Suprapubic skin (tissue), 3 donors: Measurements from ENCODE around the gene TRIM56.

Experiments
- POLR2A ChIP-seq, 2 donors: fragments of 450-650 bp; IDR thresholded peaks; one replicate each; pipeline ENCODE4 v1.6.1; 2017; ENCODE audit warnings: antibody characterized with exemption in 2 of 2, mild to moderate bottlenecking in 2 of 2, moderate library complexity in 2 of 2
- TF ChIP-seq, protein P1 (sequence below), 2 donors: fragments of 200-600 bp in 1 of 2; fragments of 450-650 bp in 1 of 2; sonication (generic) in 1 of 2; IDR thresholded peaks; one replicate each; pipeline ENCODE4 v1.5.1; 2016 to 2019; ENCODE audit warnings: antibody characterized with exemption in 2 of 2, mild to moderate bottlenecking in 1 of 2, moderate library complexity in 1 of 2

DNA sequence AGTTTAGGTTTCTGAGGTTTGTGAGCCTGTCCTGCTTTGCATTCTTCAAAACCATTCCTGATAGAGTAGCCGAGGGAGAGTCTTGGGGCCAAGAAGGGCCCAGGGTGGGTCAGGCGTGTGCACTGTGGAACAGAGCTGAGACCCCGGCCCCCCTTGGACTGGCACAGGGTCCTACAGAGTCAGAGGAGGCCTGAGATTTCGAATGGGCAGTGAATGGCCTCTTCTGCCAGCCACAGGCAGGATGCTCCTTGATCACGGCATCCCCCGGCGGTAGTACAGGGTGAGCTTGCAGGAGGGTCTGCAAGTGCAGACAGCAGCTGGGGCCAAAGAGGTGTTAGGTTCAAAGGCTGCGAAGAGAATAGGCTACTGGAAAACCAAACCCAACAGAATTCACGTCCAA is 4.6 kb downstream of the TRIM56 start:
- TF ChIP-seq, protein P1, sequence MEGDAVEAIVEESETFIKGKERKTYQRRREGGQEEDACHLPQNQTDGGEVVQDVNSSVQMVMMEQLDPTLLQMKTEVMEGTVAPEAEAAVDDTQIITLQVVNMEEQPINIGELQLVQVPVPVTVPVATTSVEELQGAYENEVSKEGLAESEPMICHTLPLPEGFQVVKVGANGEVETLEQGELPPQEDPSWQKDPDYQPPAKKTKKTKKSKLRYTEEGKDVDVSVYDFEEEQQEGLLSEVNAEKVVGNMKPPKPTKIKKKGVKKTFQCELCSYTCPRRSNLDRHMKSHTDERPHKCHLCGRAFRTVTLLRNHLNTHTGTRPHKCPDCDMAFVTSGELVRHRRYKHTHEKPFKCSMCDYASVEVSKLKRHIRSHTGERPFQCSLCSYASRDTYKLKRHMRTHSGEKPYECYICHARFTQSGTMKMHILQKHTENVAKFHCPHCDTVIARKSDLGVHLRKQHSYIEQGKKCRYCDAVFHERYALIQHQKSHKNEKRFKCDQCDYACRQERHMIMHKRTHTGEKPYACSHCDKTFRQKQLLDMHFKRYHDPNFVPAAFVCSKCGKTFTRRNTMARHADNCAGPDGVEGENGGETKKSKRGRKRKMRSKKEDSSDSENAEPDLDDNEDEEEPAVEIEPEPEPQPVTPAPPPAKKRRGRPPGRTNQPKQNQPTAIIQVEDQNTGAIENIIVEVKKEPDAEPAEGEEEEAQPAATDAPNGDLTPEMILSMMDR (IDR thresholded peaks at IDR 0.05): no peak
- TF ChIP-seq POLR2A (IDR thresholded peaks at IDR 0.05): no peak
